GM15510 (cell line): ENCODE results near the gene ABCG2.

Source experiments
- POLR2A ChIP-seq: IDR thresholded peaks from 3 replicates; pipeline ENCODE4 v1.6.1; 2011; ENCODE audit warnings: borderline replicate concordance; ENCODE audit not compliant: insufficient read length; ENCODE audit errors: extremely low read depth

ABCG2 gene

GRCh38 chr4:88179261-88179660 is 20.8 kb upstream of the ABCG2 start:
- TF ChIP-seq POLR2A = no peak

DNA sequence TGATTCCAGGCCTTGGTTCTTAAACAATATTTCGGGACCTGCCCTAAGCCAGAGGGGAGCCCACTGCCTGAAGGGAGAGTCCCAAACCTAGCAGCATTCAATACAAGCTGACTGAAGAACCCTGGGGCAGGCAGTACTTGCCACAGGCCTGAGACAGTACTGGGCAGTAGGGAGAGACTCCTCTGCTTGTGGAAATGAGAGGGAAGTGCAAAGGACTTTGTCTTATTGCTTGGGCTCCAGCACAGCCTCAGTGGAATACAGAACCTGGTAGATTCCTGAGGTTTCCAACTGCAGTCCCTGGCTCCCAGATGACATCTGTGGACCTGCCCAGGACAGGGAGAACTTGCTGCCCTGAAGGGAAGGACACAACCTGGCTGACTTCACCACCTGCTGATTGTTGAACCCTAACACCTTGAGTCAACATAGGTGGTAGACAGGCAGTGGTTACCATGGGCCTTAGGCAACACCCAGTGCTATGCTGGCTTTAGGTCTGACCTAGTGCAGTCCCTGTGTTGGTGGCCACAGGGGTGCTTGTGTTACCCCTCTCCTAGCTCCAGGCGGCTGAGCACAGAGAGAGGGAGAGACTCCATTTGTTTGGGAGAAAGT is 20.3 kb upstream of the ABCG2 start:
- no peak for TF ChIP-seq POLR2A

DNA sequence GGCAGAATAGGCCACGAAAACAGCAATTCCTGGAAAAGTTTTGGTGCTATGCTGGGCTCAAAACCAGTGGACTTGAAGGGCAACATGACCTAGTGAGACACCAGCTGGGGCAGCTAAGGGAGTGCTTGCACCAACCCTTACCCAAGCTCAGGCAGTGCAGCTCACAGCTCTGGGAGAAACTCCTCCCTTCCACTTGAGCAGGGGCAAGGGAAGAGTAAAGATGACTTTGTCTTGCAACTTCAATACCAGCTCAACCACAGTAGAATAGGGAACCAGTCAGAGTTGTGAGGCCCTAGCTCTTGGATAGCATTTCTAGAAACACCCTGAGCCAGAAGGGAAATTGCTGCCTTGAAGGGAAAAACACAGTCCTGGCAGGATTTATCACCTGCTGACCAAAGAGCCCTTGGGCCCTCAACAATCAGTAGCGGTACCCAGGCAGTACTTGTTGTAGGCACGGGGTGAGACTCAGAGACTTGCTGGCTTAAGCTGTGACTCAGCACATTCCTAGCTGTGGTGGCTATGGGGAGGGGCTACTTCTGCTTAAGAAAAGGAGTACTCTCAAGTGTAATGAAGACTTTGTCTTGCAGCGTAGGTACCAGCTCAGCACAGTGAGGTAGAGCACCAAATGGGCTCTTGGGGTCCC is 19.7 kb upstream of the ABCG2 start:
- no peak for TF ChIP-seq POLR2A

DNA sequence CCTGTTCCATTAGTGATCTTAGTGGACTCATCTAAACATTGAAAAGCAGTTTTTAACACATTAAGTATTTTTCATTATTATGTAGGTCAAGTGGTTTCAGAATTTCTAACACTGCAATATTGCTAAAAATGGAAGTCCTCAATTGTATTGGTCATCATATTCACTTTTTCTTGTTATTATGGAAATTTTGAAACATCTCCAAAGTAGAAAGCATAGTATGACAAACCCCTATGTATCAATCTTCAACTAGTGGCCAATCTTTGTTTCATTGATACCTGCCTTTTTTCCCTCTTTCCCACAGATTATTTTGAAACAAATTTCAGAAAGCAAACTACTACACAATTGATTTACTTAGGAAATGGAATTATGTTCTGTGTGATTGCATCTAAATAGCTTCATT is 14.5 kb upstream of the ABCG2 start:
- TF ChIP-seq POLR2A = no peak

DNA sequence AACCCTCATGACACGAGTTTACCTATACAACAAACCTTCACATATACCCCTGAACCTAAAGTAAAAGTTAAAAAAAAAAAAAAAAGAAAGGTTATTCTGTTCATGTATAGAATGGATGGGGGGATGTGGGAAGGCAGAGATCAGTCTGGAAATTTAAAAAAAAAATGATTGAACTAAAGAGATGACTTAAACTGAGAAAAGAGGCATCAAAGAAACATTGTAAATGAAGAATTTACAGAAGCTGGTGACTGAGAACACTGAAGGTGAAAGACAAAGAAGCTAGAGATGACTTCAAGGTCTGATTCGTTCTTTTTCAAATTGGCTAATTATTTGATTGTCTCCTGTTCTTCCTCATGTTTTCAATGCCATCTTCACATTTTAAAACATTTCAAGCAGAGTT is 12.8 kb upstream of the ABCG2 start:
- no peak for TF ChIP-seq POLR2A

DNA sequence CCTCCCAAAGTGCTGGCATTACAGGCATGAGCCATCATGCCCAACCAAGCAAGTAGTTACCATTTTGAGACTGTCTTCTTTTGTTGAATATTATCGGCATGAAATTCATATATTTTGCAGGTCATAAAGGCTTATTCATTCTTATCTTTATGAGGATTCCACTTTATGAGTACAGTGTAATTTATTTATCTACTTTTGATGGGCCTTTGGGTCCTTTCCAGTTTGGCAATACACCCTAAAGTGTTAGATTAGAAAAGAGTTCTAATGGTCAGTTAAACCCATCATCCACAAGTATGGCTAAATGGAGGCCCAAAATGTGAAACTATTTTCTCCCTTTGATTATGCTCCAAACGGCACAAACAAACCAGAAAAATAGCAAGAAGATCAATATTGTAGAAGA is 10.9 kb upstream of the ABCG2 start:
- no peak for TF ChIP-seq POLR2A

DNA sequence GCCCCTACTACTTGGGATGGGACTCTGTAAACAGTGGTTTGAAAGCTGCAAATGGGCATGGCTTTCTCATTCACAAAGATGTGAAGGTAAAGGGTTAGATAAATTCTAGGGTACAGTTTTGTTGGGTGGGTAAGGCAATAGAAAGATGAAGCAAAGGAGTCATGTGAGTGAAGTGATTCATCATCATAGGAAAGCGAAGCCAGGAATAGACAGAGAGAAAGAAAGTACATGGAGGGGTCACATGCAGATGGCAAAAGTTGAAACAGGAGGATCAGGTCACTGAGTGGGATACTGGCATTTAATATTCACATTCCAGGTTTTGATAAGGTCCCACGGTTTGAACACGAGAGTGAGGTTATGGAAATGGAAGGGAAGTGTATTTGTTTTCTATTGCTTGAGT is 8.2 kb upstream of the ABCG2 start:
- no peak for TF ChIP-seq POLR2A

- TF ChIP-seq POLR2A = no peak
Measured at GRCh38 chr4:88163336-88163735, 4.9 kb upstream of the ABCG2 start.

DNA sequence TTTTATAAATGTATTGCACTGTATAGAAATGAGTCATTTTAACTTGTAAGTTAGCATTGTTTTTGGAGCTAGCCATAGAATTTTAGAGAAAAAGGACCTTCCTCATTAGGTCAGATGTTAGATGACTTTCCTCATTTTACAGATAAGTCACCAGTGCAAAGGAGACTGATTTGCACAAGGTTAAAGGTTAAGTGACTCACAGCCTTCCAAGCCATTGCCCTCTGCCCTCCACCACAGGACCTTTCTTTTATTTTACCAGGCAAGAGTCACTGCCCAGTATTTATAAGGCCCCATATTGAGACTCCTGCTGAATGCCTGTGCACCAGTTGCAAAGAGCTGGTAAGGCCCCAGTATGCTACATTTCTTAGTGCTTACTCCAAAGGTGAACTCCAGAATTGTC is 4.2 kb upstream of the ABCG2 start:
- no peak for TF ChIP-seq POLR2A

- no peak for TF ChIP-seq POLR2A
Measured at GRCh38 chr4:88159229-88159725, 838 bp upstream of the ABCG2 start.

GRCh38 chr4:88158038-88158488 is 376 bp downstream of the ABCG2 start:
- TF ChIP-seq POLR2A = no peak

GRCh38 chr4:88148560-88148959 is 9.9 kb downstream of the ABCG2 start:
- no peak for TF ChIP-seq POLR2A

- TF ChIP-seq POLR2A = no peak
Measured at GRCh38 chr4:88147799-88148217, 10.6 kb downstream of the ABCG2 start.

DNA sequence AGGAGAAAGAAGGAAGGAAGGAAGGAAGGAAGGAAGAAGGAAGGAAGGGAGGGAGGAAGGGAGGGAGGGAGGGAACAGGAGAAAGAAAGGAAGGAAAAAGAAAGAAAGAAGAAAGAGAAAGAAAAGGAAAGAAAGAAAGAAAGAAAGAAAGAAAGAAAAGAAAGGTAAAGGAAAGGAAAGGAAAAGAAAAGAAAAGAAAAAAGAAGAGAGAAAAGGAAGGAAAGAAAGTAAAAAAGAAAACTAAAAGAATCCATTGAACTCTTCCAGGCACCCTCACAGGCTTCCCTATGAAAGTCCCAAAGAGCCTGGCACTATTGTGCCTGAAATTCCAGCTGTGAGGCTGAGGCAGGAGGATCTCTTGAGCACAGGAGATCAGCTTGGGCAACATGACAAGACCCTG is 11.5 kb downstream of the ABCG2 start:
- TF ChIP-seq POLR2A = no peak

DNA sequence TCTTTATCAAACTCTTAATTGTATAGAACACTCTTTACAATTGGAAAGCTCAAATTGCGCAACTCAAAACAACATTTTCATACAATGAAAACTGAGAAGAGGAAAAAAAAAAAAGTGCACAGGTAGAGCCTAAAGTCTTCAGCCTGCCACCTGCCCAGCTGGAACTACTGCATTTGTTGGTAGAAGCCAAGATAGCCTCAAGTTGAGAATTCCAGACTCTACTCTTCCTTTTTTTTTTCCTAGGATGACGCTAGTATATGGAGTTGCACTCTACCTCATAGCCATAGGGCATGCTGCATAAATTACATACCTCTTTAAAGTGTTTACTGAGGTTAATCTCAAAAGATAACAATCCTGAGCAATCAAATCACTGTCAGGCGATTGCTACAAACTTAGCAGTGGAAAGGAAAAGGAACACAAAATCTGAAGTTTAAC is 13.6 kb downstream of the ABCG2 start:
- TF ChIP-seq POLR2A = no peak

GRCh38 chr4:88144048-88144447 is 14.4 kb downstream of the ABCG2 start:
- no peak for TF ChIP-seq POLR2A
